NCI-H510A (cell line): ENCODE measurements around the gene EYA2.
"Not testable (repeated sequence)": the region's sequence is repeated elsewhere in the genome, so short reads cannot be mapped to it uniquely, and the experiment has no call there.

Experiments
- DNase-seq: peaks from one replicate; lab custom pipeline; 2025; lab: John Stamatoyannopoulos, UW

Gene EYA2, protein sequence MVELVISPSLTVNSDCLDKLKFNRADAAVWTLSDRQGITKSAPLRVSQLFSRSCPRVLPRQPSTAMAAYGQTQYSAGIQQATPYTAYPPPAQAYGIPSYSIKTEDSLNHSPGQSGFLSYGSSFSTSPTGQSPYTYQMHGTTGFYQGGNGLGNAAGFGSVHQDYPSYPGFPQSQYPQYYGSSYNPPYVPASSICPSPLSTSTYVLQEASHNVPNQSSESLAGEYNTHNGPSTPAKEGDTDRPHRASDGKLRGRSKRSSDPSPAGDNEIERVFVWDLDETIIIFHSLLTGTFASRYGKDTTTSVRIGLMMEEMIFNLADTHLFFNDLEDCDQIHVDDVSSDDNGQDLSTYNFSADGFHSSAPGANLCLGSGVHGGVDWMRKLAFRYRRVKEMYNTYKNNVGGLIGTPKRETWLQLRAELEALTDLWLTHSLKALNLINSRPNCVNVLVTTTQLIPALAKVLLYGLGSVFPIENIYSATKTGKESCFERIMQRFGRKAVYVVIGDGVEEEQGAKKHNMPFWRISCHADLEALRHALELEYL

DNA sequence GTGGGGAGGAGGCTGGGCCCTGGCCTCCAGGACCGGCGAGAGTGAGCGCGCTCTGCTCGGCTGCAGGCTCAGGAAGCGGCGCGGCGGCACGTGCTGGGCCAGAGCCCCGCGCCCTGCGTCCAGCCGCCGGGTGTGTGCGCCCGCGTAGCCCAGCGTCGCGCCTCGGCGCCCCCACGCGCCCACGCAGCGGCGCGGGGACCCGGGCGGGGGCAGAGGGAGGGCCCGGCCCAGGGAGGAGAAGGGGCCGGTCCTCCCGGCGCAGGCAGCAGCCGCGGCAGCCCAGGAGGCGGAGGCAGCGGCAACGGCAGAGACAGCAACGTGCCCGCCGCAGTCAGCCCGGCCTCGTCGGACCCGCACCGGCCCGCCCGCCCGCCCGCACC, at the start of gene EYA2:
TSS of gene EYA2 (plus strand) at position 265 of the 380 bp plus-strand sequence. CDS start 95,168 bp downstream, outside the sequence.
- peak; percentile 53 for DNase-seq

DNA sequence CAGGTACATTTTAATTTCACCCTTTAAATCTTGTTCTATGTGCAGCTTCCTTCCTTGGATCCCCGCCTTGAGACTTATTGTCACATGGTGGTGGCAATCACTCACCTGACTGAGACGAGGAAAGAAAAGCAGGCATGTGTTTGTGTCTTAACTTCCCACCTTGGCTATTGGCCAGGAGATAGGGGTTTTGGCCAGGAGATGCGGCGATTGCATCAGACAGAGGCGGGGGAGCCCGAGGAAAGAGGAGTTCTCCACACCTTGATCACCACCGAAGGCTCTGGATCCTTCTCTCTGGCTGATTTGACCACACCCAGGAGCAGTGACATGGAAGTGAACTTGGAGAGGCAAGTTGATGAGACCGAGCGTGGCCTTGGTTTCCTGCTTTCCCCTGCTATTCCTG, 49.7 kb upstream of the EYA2 start:
- no peak for DNase-seq

DNA sequence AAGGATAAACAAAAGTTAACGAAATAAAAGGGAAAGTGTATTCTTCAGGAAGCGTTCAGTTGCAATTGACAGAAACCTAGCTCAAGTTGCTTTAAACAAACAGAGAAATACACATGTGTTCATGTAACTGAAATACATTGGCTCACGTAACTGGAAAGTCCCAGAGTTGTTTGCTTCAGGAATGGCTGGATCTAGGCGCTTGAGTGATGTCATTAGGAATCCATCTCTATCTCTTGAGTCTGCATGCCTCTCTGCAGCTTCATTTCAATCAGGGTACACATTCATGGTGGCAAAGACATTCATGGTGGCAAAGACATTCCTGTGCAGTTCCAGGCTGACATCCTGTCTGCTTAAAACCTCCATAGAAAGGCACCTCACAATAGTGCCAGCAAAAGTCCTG, 45.4 kb upstream of the EYA2 start:
- DNase-seq, result no peak

DNA sequence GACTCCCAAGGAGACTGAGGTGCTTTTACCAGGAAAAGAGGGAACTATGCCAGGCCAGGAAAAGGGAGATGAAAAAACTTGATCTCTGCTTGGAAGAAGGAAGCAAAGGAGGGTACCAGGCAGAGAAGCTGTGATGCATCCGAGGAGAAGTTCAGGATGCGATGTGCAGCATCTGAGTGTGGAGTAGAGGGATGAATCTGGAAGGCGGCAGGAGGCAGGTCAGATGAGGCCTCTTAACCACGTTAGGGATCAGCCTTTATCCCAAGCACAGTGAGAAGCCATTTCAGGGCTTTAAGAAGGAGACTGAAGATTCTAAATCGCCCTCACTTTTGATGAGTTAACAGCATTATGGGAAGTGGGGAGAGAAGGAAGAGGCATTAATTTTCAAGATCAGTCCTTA, 44.9 kb upstream of the EYA2 start:
- DNase-seq, result no peak

DNA sequence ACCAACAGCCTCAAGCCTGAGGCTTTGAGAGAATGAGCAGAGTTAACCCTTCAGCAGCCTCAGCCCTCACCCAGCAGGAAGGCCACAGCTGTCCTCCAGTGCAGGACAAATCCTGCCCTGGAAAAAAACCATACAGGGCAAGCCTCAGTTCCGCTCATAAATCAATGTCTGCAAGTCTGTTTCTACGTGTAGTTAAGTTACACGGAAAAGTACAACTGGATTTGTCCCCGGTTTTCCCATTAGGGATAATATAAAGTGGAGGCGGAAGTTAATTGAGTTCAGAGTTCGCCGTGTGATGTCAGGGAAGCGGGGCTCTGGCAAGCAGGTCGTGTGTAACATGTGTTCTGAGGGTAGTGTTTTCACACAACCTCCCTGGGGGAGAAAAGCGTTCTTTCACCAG, 44.2 kb upstream of the EYA2 start:
- DNase-seq, result no peak

DNA sequence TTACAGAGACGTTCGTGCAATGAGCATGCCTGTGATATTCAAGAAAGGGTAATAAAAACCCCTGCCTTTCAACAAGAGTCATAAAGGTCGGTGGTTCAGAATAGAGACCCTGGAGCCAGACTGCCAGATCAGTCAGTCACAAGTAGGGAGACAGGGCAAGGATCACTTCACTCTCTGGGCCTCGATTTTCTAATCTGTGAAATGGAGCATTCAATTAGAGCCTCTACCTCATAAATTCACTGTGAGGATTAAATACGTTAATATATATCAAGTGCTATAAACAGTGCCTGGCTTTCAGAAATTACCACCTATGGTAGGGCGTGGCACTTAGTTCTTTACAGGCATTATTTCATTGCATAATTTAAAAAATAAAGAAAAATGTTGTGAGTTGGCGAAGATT, 43.7 kb upstream of the EYA2 start:
- DNase-seq, result no peak

DNA sequence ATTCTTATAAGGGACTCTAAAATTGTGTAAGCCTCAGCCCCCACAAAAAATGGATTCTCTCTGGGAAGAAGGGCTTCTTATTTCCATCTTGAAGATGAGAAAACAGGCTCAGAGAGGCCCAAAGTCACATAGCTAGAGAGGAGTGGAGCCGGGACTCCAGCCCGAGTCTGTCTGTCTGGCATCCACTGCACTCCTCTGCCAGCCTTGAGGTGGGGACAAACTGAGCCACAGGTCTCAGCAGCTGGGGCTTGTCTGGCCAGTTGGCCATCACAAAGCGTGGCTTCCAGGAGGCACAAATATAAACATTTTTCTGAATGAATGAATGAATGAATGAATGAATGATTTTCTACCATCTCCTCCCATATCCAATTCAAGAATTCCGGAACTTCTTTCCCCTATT, 42.9 kb upstream of the EYA2 start:
- no peak for DNase-seq

DNA sequence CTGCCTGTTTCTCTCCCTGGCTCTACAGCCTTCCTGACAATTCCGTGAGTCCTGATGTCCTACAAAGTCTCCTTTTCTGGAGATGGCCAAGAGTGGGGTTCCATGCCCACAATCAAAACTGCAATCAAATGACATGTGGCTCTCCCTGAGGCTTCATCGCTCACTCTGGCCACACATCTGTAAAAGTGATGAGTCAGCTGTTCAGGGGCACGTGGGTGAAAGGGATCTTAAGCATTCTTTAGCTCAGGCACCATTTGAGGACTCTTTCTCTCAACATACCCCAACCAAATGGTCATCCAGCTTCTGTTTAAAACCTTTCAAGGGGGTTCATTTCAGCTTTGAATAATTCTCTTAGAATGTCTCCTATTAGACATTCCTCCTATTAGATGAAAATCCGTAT, 42.3 kb upstream of the EYA2 start:
- DNase-seq, result no peak

DNA sequence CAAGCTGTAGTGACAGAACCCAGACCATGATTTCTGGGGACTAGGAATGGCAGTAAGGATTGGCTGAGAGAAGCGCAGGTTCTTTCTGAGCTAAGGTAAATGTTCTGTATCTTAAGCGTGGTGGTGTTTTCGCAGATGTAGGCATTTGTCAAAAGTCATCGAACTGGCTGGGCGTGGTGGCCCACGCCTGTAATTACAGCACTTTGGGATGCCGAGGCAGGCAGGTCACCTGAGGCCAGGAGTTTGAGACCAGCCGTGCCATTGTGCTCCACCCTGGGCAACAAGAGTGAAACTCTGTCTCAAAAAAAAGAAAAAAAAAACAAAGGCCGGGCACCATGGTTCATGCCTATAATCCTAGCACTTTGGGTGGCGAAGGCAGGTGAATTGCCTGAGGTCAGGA, 40.7 kb upstream of the EYA2 start:
- no peak for DNase-seq

DNA sequence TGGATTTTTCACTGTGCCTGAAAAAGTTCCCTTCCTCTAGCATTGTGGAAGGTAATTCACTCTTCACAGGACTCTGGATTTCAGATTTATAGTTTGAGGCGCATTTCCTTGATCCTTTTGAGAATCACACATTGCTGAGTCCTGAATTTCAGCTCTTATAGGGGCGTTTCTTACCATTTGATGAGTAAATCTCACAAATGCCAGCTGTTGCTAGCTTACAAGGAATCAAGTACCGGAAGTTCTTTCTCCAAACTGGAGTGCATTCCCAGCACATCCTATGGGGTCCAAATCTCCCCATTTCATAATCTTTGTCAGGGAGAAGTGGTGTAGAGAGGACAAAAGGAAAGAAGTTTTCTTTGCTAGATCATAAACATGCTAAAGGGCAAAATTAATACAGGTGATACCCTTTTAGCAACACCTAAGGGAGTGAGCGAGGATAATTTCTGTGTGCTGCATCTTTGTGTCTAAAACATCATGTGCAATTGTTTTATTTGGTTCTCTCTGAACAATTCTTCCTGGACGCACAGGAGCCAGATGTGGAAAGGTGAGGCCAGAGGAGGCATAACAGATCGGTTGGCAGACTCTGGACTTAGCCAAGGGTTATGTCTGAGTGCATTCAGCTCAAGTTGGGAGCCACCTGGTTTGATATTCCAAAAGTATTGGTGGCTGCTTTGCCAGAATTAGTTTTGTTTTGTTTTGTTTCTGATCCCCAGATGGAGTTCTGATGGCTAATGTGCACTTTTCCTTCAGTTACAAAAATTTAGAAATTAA, 37.4 kb upstream of the EYA2 start:
- DNase-seq, result no peak

DNA sequence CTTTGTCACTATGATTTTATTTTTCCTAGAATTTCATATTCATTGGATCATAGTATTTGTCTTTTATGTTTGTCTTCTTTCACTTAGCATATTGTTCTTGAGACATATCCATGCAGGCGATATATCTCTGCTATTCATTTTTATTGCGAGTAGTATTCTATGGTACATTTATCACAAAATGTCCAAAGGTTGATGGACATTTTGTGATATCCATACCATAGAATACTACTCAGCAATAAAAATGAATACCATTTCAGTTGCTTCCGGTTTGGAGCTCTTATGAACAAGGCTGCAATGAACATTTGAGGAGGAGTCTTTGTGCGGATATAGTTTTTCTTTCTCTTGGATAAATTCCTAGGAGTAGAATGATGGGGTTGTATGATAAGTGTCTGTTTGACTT, 28.8 kb upstream of the EYA2 start:
- no peak for DNase-seq

DNA sequence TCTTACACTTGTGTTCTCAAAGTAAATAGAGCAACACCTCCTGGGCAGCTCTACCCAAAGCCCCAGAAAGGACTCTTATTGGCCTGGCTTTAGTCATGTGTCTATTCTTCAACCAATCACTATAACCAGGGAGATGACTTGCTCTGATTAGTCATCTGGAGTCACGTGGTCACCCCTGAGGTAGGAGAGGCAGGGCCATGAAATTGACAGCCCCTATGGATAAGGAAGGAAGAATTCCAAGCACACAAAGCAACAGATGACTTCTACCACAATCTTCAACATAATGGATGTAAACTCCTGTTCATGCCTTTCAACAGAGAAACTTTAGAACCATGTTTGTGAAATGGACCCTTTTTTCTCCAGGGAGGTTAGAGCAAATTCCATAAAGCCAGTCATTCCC, 24.6 kb upstream of the EYA2 start:
- no peak for DNase-seq

DNA sequence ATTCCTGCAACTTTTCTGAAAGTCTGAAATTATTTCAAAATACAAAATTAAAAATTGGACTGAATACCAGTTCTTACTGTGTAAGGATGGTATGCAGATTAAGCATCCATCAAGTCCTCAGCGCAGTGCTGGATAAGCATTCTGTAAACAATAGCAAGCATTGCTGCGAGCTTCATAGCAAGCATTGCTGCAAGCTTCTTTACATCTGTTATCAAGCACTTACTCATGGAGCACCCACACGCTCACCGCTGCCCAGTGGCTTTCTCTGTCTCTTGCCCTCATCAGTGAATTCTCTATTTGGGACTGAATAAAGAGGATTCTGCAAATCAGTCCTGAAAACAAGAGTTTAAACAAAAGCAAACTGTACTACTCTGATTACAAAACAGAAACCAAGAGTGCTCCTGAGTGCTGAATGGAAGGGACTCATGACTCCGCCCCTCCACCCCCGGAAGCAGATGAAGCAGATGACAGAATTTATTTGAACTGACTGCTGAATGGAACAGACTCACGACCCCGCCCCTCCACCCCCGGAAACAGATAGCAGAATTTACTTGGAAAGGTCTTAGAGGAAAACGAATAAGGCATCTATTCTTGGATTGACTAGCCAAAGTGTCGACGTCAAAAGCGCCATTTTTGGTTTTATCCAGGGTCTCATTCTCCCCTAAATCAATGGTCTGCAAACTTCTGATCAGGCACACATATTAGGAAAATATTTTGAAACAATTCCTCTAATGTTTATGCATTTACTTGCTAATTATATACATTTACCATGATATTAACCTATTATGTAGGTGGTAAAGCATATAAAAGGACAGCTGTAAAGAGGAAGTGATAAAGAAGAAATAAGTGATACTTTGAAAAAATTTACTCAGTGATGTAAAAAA, 22.1 kb upstream of the EYA2 start:
- no peak for DNase-seq

DNA sequence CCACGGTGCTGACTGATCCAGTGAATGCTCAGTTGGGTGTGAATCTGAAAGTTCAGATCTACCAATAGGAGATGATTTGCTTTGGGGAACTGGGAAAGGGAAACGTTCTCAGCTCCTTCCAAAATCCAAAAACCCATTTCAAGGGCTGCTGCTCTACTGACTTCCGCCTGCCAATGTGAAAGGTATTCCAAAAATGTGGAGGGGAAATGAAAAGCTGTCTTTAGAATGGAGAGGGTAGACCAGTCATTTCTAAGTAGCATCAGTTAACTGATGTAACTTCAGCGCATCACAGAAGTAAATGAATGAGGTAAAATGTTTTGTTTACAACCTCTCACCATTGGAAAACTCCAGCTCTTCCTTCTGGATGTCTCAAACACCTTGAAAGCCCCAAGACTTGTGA, 19.6 kb upstream of the EYA2 start:
- DNase-seq, result no peak

DNA sequence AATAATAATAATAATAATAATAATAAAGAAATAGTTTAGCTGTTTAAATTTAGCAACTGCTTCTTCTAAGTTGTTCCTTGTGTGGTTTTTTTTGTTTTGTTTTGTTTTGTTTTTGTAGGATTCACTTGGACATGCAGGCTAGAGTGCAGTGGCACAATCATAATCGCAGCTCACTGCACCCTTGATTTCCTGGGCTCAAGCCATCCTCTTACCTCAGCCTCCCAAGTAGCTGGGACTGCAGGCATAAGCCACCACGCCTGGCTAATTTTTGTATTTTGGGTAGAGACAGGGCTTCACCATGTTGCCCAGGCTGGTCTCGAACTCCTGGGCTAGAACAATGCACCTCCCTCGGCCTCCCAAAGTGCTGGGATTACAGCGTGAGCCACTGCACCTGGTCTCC, 15.3 kb upstream of the EYA2 start:
- DNase-seq, result no peak

DNA sequence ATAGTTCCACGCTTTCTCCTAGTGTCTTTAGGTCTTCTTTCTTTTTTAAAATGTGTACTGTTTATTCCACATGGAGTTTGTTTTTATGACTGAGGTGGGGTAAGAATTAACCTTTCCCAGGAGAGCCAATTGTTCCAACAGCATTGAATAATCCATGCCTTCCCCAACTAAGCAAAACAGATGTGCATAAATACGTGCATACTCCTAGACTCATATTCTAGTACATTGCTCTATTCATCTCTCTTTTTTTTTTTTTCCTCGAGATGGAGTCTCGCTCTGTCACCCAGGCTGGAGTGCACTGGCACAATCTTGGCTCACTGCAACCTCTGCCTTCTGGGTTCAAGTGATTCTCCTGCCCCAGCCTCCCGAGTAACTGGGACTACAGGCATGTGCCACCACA, 14.7 kb upstream of the EYA2 start:
- not testable (repeated sequence) for DNase-seq

DNA sequence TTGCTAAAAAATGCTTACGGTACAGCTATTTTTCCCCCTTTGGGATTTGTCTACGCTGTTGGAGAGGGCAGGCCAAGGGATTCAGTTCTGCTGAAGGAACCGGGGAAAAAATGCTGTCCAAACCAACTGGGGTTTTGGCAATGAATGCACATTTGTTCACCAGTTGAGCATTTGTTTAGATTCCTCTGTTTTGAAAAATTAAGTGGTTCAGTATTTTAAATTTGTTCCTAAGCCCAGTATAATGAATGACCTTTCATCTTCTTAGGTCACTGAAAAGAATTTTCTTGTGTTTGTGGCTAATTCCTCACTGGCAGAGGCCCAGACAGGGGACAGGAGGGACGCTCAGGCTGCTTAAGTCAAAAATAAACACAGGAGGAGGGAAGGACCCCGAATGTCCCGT, 10.8 kb upstream of the EYA2 start:
- DNase-seq, result no peak

DNA sequence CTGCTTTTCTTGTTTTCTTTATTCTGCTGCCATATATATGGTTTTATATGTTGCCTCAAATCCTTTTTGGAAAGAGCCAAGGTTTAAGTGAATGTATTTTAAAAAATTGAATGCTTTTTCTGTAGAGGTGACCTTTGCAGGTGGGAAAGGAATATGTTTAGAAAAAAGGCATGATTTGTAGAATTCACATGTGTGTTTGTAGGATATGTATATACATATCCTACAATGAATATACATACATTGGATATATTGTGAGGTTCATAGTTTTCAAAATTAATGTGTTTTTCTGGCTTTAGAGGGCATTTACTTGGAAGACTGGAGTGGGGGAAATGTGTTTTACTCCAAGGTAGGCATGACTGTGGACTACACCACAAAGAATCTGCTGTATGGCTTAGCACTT, 4.0 kb upstream of the EYA2 start:
- DNase-seq, result no peak

DNA sequence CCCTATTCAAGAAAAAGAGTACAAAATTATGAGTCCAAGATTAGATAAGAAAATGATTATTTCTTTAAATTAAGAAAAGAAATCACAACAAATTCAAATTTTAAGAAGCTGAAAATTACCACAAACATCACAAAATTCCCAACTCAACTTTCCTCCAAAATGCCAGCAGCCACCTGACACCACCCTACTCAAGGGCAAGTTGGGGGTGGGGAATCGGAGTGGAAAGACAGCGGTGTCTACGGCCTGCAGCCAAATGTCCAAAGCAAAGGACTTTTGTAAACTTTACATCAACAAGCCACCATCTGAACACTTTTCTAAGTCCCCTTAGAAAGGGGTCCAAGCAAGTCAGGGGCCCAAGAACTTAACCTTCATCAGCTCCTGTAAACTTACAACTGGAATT, 1.6 kb upstream of the EYA2 start:
- no peak for DNase-seq

DNA sequence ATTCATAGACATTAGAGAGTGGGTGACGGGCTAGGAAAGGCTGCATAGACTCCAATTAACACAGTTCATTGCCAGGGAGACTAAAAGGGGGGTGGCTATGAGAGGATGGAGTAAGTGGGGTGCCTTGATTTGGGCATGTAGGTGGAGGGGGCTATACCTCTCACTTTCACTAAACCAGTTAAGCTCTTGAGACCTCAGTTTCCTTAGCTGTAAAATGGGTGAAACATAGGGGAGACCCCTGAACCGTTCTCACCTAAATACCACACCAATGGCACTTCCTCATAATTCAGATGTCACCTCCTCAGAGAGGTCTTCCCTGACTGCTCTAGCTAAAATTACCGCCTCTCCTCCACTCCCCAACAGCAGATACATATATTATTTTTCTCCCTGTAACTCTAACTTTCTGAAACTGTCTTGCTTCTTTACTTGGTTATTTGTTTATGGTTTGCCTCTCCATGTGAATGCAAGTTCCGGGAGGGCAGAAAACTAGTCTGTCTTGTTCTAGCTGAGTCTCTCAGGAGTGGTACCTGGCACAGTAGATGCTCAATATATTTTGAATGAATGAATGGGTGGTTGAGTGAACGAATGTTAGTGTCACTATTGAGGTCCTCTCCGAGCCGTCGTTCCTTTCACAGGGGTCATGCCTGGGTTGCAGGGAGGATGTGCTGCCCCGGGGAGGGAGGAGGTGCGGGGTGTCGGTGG, 615 bp upstream of the EYA2 start:
- no peak for DNase-seq

DNA sequence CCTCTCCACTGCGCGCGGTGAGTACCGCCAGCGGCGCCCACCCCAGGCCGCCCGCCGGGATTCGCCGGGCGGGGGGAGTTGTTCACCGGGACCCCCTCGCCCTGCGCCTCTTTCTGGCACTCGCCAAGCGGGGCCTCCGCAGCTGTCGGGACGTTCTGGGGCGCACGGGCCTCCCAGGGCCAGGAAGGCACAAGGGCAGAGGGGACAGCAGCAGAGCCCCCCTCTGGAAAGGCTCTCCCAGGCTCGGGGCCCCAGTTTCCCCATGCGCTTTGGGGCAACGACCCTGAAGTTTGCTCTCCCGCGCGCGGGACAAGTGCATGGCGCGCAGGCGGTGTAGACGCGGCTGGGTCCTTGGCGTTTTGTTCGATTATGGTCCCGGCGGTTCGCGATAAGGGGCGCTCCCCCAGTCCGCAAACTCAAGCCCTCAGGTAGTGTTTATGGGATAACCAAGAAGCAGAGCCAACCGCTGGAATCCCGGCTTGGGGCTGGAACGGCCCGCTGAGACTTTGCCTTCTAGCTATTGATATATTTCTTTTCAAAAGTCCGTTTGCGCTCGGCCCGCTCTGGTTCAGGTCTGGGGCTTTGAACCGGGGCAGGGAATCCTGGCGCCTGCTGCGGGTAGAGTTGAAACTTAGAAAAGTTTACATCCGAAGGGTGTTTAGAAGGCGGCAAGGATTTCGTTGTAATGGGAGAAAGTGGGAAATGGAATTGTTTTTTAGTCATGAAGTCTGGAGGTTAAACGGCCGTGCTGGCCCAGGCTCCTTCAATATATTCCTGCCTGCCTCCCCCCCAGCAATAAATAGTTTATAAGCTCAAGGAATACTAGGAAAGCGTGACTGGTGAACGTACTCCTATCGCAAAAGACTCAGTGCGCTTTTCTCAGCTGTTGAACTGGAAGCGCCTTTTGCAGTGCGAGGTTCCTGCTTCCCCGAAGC, 595 bp downstream of the EYA2 start:
- no peak for DNase-seq
